Body of pancreas (tissue), 4 donors: ENCODE results near the gene GAMT. TPM values are rescaled to one million over a fixed set of nuclear protein-coding genes. Genes with fewer than 3 reads are reported as not detected.

ENCODE experiments used
- ATAC-seq: fragments of 150-250 bp; one replicate; pipeline ENCODE4 v1.9.1; 2016
- DNase-seq, 4 donors: peaks; one replicate each; pipeline ENCODE4 v3.0.0-alpha.2; 2019
- H3K27ac ChIP-seq, 4 donors: fragments of 200-600 bp; sonication (generic); 1 replicate in 3 of 4; 2 replicates in 1 of 4; pipeline versions ENCODE4 v1.5.1 to v1.6.1; 2016 to 2019; ENCODE audit warnings: mild to moderate bottlenecking in 1 of 4, mixed read lengths in 1 of 4, moderate library complexity in 1 of 4
- H3K27me3 ChIP-seq, 2 donors: fragments of 200-600 bp; sonication (generic); one replicate each; pipeline ENCODE4 v1.6.0; 2016; ENCODE audit warnings: mild to moderate bottlenecking in 1 of 2
- H3K36me3 ChIP-seq, 2 donors: fragments of 200-600 bp; sonication (generic); replicated peaks in 1 of 2; 2 replicates each; pipeline ENCODE4 v1.5.1; 2016; ENCODE audit warnings: low read depth in 2 of 2; ENCODE audit not compliant: insufficient read depth in 1 of 2
- H3K4me1 ChIP-seq: fragments of 200-600 bp; sonication (generic); one replicate; pipeline ENCODE4 v1.6.0; 2016
- H3K4me3 ChIP-seq, 2 donors: fragments of 200-600 bp; sonication (generic); 1 replicate in 1 of 2; 2 replicates in 1 of 2; pipeline ENCODE4 v1.5.1; 2016 to 2019
- H3K9me3 ChIP-seq, 3 donors: fragments of 200-600 bp; sonication (generic); 1 replicate in 2 of 3; 2 replicates in 1 of 3; pipeline ENCODE4 v1.5.1; 2016
- CTCF ChIP-seq, 7 experiments: fragments of 450-650 bp in 4 of 7; fragments of 200-600 bp in 3 of 7; sonication (generic) in 3 of 7; IDR thresholded peaks; one replicate each; pipeline ENCODE4 v1.5.1; 2016 to 2019; ENCODE audit warnings: antibody characterized with exemption in 7 of 7
- POLR2A ChIP-seq, 3 donors: fragments of 450-650 bp; IDR thresholded peaks; one replicate each; pipeline ENCODE4 v1.6.1; 2016; ENCODE audit warnings: antibody characterized with exemption in 3 of 3, mild to moderate bottlenecking in 2 of 3
- whole genome bisulfite sequencing, 2 donors: methylation state at CpG; one replicate each; pipeline ENCODE4 v1.1.5; 2017; 5-methylcytosine and 5-hydroxymethylcytosine counted together
- intact Hi-C: fragments of 100-400 bp; cut with DNase I; formaldehyde crosslinking; loops from one replicate; pipeline ENCODE4 v1.15.1; 2023
- total RNA-seq, 2 donors: library from RNA; depleted of rRNA; stranded (reverse); fragments of >200 nt; gene quantifications; one replicate each; pipeline ENCODE4 v1.1.0, GENCODE V29; 2016

GAMT gene
- total RNA-seq, 2 donors from 2014 or later, result 70.2 to 129 TPM

- WGBS, 2 donors, result 89 to 90% methylated on average over 9 of the region's 9 CpGs
- no peak for DNase-seq
- H3K27me3 ChIP-seq, result no peaks in the 10 kb centered on the region
- H3K4me1 ChIP-seq, result peaks cover 21% of the 10 kb centered on the region
- H3K9me3 ChIP-seq, result no peaks in the 10 kb centered on the region
- H3K27ac ChIP-seq, result no peak overlapping the region
- H3K36me3 ChIP-seq, result peaks cover 0 to 2% of the 10 kb centered on the region in 2 donors
- no peak overlapping the region for H3K4me3 ChIP-seq
- intact Hi-C loops, result no loop called here
- ATAC-seq, result no peak
- TF ChIP-seq CTCF (IDR thresholded peaks at IDR 0.05) (no peak), POLR2A (IDR thresholded peaks at IDR 0.05) (no peak)
Observed at GRCh38 chr19:1353144-1353543, 48.2 kb downstream of the GAMT start.

- WGBS, 2 donors, result 81 to 93% methylated on average over 21 of the region's 21 CpGs
- TF ChIP-seq CTCF (IDR thresholded peaks at IDR 0.05) (no peak), POLR2A (IDR thresholded peaks at IDR 0.05) (no peak)
- no peaks in the 10 kb centered on the region for H3K36me3 ChIP-seq
- peaks cover 18% of the 10 kb centered on the region for H3K4me1 ChIP-seq
- ATAC-seq, result no peak
- no peaks in the 10 kb centered on the region for H3K9me3 ChIP-seq
- intact Hi-C loops, result no loop called here
- no peak overlapping the region for H3K4me3 ChIP-seq
- no peak overlapping the region for H3K27ac ChIP-seq
- H3K27me3 ChIP-seq, result no peaks in the 10 kb centered on the region
- DNase-seq, result no peak
Observed at GRCh38 chr19:1351381-1351851, 49.9 kb downstream of the GAMT start.

- WGBS, 2 donors, result 21 to 32% methylated on average over 3 to 4 of the region's 5 CpGs
Observed at GRCh38 chr19:1350867-1351266, 50.5 kb downstream of the GAMT start.

GRCh38 chr19:1349211-1349610, 52.1 kb downstream of the GAMT start:
- Histone ChIP-seq H3K4me3 (no peak overlapping the region), H3K36me3 (no peaks in the 10 kb centered on the region), H3K27me3 (no peaks in the 10 kb centered on the region), H3K9me3 (no peaks in the 10 kb centered on the region), H3K27ac (no peak overlapping the region), H3K4me1 (peaks cover 7% of the 10 kb centered on the region)
- WGBS, 2 donors, result 70 to 71% methylated on average over 18 of the region's 18 CpGs
- no peak for DNase-seq
- no peak for ATAC-seq
- no peak for TF ChIP-seq CTCF (IDR thresholded peaks at IDR 0.05)
- no peak for TF ChIP-seq POLR2A (IDR thresholded peaks at IDR 0.05)
- intact Hi-C loops, result no loop called here

More at GRCh38 chr19:1350867-1351266, 50.5 kb downstream of the GAMT start:
- peaks cover 13% of the 10 kb centered on the region for H3K4me1 ChIP-seq
- TF ChIP-seq CTCF (IDR thresholded peaks at IDR 0.05) (no peak), POLR2A (IDR thresholded peaks at IDR 0.05) (no peak)
- no peak overlapping the region for H3K4me3 ChIP-seq
- H3K27ac ChIP-seq, result no peak overlapping the region
- DNase-seq (no peak), ATAC-seq (no peak)
- no peaks in the 10 kb centered on the region for H3K27me3 ChIP-seq
- intact Hi-C loops, result no loop called here
- no peaks in the 10 kb centered on the region for H3K36me3 ChIP-seq
- H3K9me3 ChIP-seq, result no peaks in the 10 kb centered on the region

Other genes starting within 250 kb of the GAMT start
- gene SBNO2, start 227.3 kb downstream of the GAMT start, total RNA-seq, result 10 to 100 TPM; 14.0 to 30.7 TPM
- gene STK11, start 195.8 kb downstream of the GAMT start, total RNA-seq, result 10 to 100 TPM; 49.0 to 68.6 TPM
- gene CBARP, start 163.5 kb downstream of the GAMT start, total RNA-seq, result under 1 TPM; 0.33 to 0.78 TPM
- 100 to 1,000 TPM; 156 to 157 TPM for gene ATP5F1D, start 159.8 kb downstream of the GAMT start, total RNA-seq
- gene MIDN, start 153.0 kb downstream of the GAMT start, total RNA-seq, result 10 to 100 TPM; 36.3 to 43.5 TPM
- 100 to 1,000 TPM; 582 to 630 TPM for gene CIRBP, start 132.2 kb downstream of the GAMT start, total RNA-seq
- gene FAM174C, start 126.0 kb downstream of the GAMT start, total RNA-seq, result 10 to 100 TPM; 48.0 to 63.9 TPM
- not detected for gene EFNA2, start 115.7 kb downstream of the GAMT start, total RNA-seq
- 10 to 100 TPM; 59.9 to 87.7 TPM for gene NDUFS7, start 17.6 kb downstream of the GAMT start, total RNA-seq
- gene DAZAP1, start 6.0 kb upstream of the GAMT start, total RNA-seq, result 10 to 100 TPM; 25.4 to 63.3 TPM
- 1,000 to 10,000 TPM; 2,008 to 2,166 TPM for gene RPS15, start 36.9 kb upstream of the GAMT start, total RNA-seq
- under 1 TPM in 1 of 2 donors, not detected in 1; 0.26 TPM for gene APC2, start 48.6 kb upstream of the GAMT start, total RNA-seq
- 10 to 100 TPM; 26.7 to 31.4 TPM for gene C19orf25, start 77.7 kb upstream of the GAMT start, total RNA-seq
- 10 to 100 TPM in 1 of 2 donors, 1 to 10 TPM in 1; 5.2 to 10.9 TPM for gene PCSK4, start 88.8 kb upstream of the GAMT start, total RNA-seq
- 10 to 100 TPM in 1 of 2 donors, 1 to 10 TPM in 1; 6.9 to 16.6 TPM for gene REEP6, start 89.6 kb upstream of the GAMT start, total RNA-seq
- 1 to 10 TPM in 1 of 2 donors, not detected in 1; 1.3 TPM for gene ADAMTSL5, start 111.5 kb upstream of the GAMT start, total RNA-seq
- gene PLK5, start 122.5 kb upstream of the GAMT start, total RNA-seq, result not detected
- gene MEX3D, start 166.8 kb upstream of the GAMT start, total RNA-seq, result 10 to 100 TPM; 18.8 to 21.8 TPM
- 10 to 100 TPM; 37.4 to 91.6 TPM for gene MBD3, start 191.3 kb upstream of the GAMT start, total RNA-seq
- gene UQCR11, start 203.9 kb upstream of the GAMT start, total RNA-seq, result 10 to 100 TPM; 12.2 to 52.4 TPM